ENCODE measurements around the gene GTF3C4. TPM values are rescaled to one million over a fixed set of nuclear protein-coding genes. Genes with fewer than 3 reads are reported as not detected.

The GTF3C4 gene
- total RNA-seq, 1 experiment from 2014 or later: 25.1 TPM

DNA sequence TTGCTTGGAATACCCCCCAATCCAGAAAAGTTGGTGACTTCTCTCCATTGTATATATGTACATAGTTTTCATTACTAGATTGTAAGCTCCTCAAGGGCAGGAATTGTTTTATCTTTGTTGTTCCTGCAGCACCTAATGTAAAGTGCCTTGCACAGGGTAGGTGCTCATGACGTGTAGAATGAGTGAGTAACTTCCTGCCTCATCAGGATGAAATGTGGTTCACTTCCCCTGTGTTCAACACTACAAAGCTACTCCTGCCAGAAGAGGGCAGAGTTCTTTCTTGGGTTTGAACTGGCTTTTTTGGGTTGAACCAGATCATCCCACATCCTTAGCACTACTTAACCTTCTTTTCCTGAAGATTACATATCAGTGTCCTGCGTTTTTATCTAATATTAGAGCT is 23.9 kb downstream of the GTF3C4 start:
- no peak overlapping the region for H3K27ac ChIP-seq (ENCODE audit: low read length)
- no peak for ATAC-seq
- intact Hi-C loops (cut with micrococcal nuclease; ENCODE audit: unreplicated experiment): no loop called here
- peaks cover 8% of the 10 kb centered on the region for H3K36me3 ChIP-seq (ENCODE audit: control insufficient read depth, insufficient read depth, low read length)
- ChIA-PET POLR2A (no interaction called here), CTCF (no interaction called here)
- no peak overlapping the region for H3K4me3 ChIP-seq (ENCODE audit: low read depth in 2 of 2, low read length in 2 of 2)
- in situ Hi-C loops (cut with HindIII; ENCODE audit: low pct_unique_long_range_greater_than_20kb, low sequenced_read_pairs): no loop called here
- no peaks in the 10 kb centered on the region for H3K27me3 ChIP-seq (ENCODE audit: control insufficient read depth, insufficient read depth, low read length)
- H3K4me1 ChIP-seq (ENCODE audit: control insufficient read depth, insufficient read depth, low read length): no peaks in the 10 kb centered on the region
- peaks cover 4% of the 10 kb centered on the region; the same call in 1 of the 2 replicates for H3K9me3 ChIP-seq (ENCODE audit: control insufficient read depth, insufficient read depth, low read depth, low read length)
- DNase-seq (ENCODE audit: low read depth, low spot score): no peak
- no TSS peak for BruUV-seq (replicated peaks)
- TF ChIP-seq, protein P1, sequence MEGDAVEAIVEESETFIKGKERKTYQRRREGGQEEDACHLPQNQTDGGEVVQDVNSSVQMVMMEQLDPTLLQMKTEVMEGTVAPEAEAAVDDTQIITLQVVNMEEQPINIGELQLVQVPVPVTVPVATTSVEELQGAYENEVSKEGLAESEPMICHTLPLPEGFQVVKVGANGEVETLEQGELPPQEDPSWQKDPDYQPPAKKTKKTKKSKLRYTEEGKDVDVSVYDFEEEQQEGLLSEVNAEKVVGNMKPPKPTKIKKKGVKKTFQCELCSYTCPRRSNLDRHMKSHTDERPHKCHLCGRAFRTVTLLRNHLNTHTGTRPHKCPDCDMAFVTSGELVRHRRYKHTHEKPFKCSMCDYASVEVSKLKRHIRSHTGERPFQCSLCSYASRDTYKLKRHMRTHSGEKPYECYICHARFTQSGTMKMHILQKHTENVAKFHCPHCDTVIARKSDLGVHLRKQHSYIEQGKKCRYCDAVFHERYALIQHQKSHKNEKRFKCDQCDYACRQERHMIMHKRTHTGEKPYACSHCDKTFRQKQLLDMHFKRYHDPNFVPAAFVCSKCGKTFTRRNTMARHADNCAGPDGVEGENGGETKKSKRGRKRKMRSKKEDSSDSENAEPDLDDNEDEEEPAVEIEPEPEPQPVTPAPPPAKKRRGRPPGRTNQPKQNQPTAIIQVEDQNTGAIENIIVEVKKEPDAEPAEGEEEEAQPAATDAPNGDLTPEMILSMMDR (IDR thresholded peaks at IDR 0.05): peak; percentile 5; the same call in 1 of the 2 replicates
- TF ChIP-seq TCF7L2 (IDR thresholded peaks at IDR 0.05; ENCODE audit: low read depth, low read length): no peak

DNA sequence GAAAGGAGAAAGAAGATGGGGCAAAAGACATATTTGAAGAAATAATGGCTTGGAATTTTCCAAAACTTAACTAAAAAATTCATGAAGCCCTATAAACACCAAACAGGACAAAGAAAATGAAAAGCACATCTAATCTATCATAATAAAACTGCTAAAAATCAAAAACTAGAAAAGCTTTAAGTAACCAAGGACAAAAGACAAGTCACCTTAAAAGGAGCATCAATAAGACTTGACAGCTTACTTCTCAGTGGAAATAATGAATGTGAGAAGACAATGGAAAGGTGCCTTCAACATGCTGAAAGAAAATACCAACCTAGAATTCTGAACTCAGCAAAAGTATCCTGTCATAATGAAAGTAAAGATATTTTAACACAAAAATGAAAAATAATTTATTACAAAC is 27.0 kb downstream of the GTF3C4 start:
- DNase-seq (ENCODE audit: low read depth, low spot score) (no peak), ATAC-seq (no peak)
- H3K9me3 ChIP-seq (ENCODE audit: control insufficient read depth, insufficient read depth, low read depth, low read length): peaks cover 4% of the 10 kb centered on the region; the same call in 1 of the 2 replicates
- no peak overlapping the region for H3K4me3 ChIP-seq (ENCODE audit: low read depth in 2 of 2, low read length in 2 of 2)
- H3K36me3 ChIP-seq (ENCODE audit: control insufficient read depth, insufficient read depth, low read length): no peaks in the 10 kb centered on the region
- no peak for TF ChIP-seq POLR2AphosphoS5 (IDR thresholded peaks at IDR 0.05; ENCODE audit: low read depth, low read length)
- in situ Hi-C loops (cut with HindIII; ENCODE audit: low pct_unique_long_range_greater_than_20kb, low sequenced_read_pairs) (no loop called here), intact Hi-C loops (cut with micrococcal nuclease; ENCODE audit: unreplicated experiment) (no loop called here)
- H3K27me3 ChIP-seq (ENCODE audit: control insufficient read depth, insufficient read depth, low read length): no peaks in the 10 kb centered on the region
- no peaks in the 10 kb centered on the region for H3K4me1 ChIP-seq (ENCODE audit: control insufficient read depth, insufficient read depth, low read length)
- POLR2A ChIA-PET: no interaction called here
- no TSS peak for BruUV-seq (replicated peaks)
- CTCF ChIA-PET: no interaction called here
- H3K27ac ChIP-seq (ENCODE audit: low read length): no peak overlapping the region

DNA sequence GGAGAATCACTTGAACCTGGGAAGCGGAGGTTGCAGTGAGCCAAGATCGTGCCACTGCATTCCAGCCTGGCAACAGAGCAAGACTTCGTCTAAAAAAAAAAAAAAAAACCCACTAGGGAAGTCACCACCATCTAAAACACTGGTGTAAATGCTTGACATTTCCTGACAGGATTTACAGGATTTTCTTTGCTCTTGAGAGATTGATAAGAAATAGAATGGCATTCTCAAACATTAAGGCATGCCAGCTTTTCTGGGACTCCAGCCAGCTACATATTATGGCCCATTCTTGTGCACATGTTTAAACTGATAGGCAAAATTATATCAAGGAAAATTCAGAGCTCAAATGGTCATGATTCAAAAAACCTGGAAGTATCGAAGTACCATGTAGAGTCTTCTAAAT is 28.7 kb downstream of the GTF3C4 start:
- Histone ChIP-seq H3K4me1 (ENCODE audit: control insufficient read depth, insufficient read depth, low read length) (no peaks in the 10 kb centered on the region), H3K36me3 (ENCODE audit: control insufficient read depth, insufficient read depth, low read length) (no peaks in the 10 kb centered on the region), H3K4me3 (ENCODE audit: low read depth in 2 of 2, low read length in 2 of 2) (no peak overlapping the region), H3K27ac (ENCODE audit: low read length) (no peak overlapping the region), H3K9me3 (ENCODE audit: control insufficient read depth, insufficient read depth, low read depth, low read length) (peaks cover 4% of the 10 kb centered on the region; the same call in 1 of the 2 replicates), H3K27me3 (ENCODE audit: control insufficient read depth, insufficient read depth, low read length) (no peaks in the 10 kb centered on the region)
- ChIA-PET CTCF (no interaction called here), POLR2A (no interaction called here)
- in situ Hi-C loops (cut with HindIII; ENCODE audit: low pct_unique_long_range_greater_than_20kb, low sequenced_read_pairs) (no loop called here), intact Hi-C loops (cut with micrococcal nuclease; ENCODE audit: unreplicated experiment) (no loop called here)
- DNase-seq (ENCODE audit: low read depth, low spot score): no peak
- TF ChIP-seq, protein P1 (IDR thresholded peaks at IDR 0.05): no peak
- TF ChIP-seq, protein P2, sequence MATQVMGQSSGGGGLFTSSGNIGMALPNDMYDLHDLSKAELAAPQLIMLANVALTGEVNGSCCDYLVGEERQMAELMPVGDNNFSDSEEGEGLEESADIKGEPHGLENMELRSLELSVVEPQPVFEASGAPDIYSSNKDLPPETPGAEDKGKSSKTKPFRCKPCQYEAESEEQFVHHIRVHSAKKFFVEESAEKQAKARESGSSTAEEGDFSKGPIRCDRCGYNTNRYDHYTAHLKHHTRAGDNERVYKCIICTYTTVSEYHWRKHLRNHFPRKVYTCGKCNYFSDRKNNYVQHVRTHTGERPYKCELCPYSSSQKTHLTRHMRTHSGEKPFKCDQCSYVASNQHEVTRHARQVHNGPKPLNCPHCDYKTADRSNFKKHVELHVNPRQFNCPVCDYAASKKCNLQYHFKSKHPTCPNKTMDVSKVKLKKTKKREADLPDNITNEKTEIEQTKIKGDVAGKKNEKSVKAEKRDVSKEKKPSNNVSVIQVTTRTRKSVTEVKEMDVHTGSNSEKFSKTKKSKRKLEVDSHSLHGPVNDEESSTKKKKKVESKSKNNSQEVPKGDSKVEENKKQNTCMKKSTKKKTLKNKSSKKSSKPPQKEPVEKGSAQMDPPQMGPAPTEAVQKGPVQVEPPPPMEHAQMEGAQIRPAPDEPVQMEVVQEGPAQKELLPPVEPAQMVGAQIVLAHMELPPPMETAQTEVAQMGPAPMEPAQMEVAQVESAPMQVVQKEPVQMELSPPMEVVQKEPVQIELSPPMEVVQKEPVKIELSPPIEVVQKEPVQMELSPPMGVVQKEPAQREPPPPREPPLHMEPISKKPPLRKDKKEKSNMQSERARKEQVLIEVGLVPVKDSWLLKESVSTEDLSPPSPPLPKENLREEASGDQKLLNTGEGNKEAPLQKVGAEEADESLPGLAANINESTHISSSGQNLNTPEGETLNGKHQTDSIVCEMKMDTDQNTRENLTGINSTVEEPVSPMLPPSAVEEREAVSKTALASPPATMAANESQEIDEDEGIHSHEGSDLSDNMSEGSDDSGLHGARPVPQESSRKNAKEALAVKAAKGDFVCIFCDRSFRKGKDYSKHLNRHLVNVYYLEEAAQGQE (IDR thresholded peaks at IDR 0.05; ENCODE audit: insufficient read depth in 1 of 2, low read depth in 2 of 2, low read length in 1 of 2): no peak
- TF ChIP-seq POLR2AphosphoS5 (IDR thresholded peaks at IDR 0.05; ENCODE audit: low read depth, low read length): no peak
- TF ChIP-seq TCF7L2 (IDR thresholded peaks at IDR 0.05; ENCODE audit: low read depth, low read length): no peak
- no peak for TF ChIP-seq SIN3A (IDR thresholded peaks at IDR 0.05; ENCODE audit: borderline replicate concordance, insufficient read depth, low read depth, low read length)
- no peak for ATAC-seq
- no TSS peak for BruUV-seq (replicated peaks)

All from Panc1 (cell line).